Measurements from ENCODE around the gene PRAMEF15. TPM values are rescaled to one million over a fixed set of nuclear protein-coding genes. Genes with fewer than 3 reads are reported as not detected.
"Not testable (repeated sequence)": the region's sequence is repeated elsewhere in the genome, so short reads cannot be mapped to it uniquely, and the experiment has no call there.

PRAMEF15 gene
- total and polyA plus RNA-seq, 2 of the 13 experiments (the other 11 are each of a cell fraction or from before 2014, with no cell fraction given), result not detected

DNA sequence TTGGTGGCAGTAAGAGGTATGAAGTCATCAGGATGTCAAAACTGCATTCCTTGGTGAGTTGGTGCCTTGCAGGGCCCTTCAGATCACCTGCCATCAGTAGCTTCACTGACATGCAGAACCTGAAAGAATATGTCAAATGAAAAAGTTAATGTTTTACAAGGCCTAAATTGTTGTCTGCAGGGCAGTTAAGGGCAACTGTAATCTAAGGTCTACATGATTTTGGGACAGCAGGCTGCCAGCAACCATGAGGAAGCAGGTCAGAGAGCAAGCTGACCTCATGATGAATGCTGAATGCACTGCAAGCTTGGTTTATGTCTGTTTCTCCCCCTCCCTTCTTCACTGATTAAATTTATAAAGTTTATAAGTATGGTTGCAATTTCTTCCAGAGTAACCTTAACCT lies 13.2 kb upstream of the PRAMEF15 start:
- BruUV-seq (replicated peaks); H3K36me3 ChIP-seq (replicated peaks in 1 of 2; ENCODE audit: control insufficient read depth in 1 of 2, insufficient read depth in 2 of 2, low read length in 2 of 2); H3K4me2 ChIP-seq (ENCODE audit: low read depth, low read length); H3K9me3 ChIP-seq (ENCODE audit: low read length); H3K27ac ChIP-seq (ENCODE audit: extremely low read length, insufficient read depth, low read length); H4K20me1 ChIP-seq (ENCODE audit: insufficient read depth, low read length); intact Hi-C loops (cut with micrococcal nuclease; ENCODE audit: unreplicated experiment); H3K79me2 ChIP-seq (ENCODE audit: insufficient read depth, low read length); POLR2A ChIA-PET; H3K27me3 ChIP-seq (ENCODE audit: control insufficient read depth in 1 of 2, insufficient read depth in 2 of 2, low read length in 2 of 2); H3K4me3 ChIP-seq (replicated peaks in 1 of 3; ENCODE audit: insufficient read depth in 1 of 3, low read depth in 2 of 3, low read length in 3 of 3); ATAC-seq; H3K4me1 ChIP-seq (ENCODE audit: insufficient read depth, low read length); in situ Hi-C loops (cut with HindIII; ENCODE audit: extremely low pct_ligation_motif_present, low pct_unique_long_range_greater_than_20kb); CTCF ChIA-PET (ENCODE audit: low intra/inter-chr PET ratio, low total read pairs); H2AFZ ChIP-seq (ENCODE audit: low read length); DNase-seq (ENCODE audit: low spot score); FAIRE-seq; H3K9ac ChIP-seq (ENCODE audit: insufficient read depth, low read depth, low read length): not testable (repeated sequence)

GRCh38 chr1:13303239-13303638 lies 12.1 kb upstream of the PRAMEF15 start, which contains the start of gene PRAMEF33:
PRAMEF33 (plus strand) TSS chr1:13303539; CDS start chr1:13305955, 2,416 bp downstream.
- CTCF ChIA-PET (ENCODE audit: low intra/inter-chr PET ratio, low total read pairs); H3K9me3 ChIP-seq (ENCODE audit: low read length); FAIRE-seq; DNase-seq (ENCODE audit: low spot score); H3K27me3 ChIP-seq (ENCODE audit: control insufficient read depth in 1 of 2, insufficient read depth in 2 of 2, low read length in 2 of 2); H3K36me3 ChIP-seq (replicated peaks in 1 of 2; ENCODE audit: control insufficient read depth in 1 of 2, insufficient read depth in 2 of 2, low read length in 2 of 2); POLR2A ChIA-PET; H2AFZ ChIP-seq (ENCODE audit: low read length); H4K20me1 ChIP-seq (ENCODE audit: insufficient read depth, low read length); H3K27ac ChIP-seq (ENCODE audit: extremely low read length, insufficient read depth, low read length); H3K4me2 ChIP-seq (ENCODE audit: low read depth, low read length); H3K4me1 ChIP-seq (ENCODE audit: insufficient read depth, low read length); H3K4me3 ChIP-seq (replicated peaks in 1 of 3; ENCODE audit: insufficient read depth in 1 of 3, low read depth in 2 of 3, low read length in 3 of 3); ATAC-seq; BruUV-seq (replicated peaks); intact Hi-C loops (cut with micrococcal nuclease; ENCODE audit: unreplicated experiment); in situ Hi-C loops (cut with HindIII; ENCODE audit: extremely low pct_ligation_motif_present, low pct_unique_long_range_greater_than_20kb); H3K9ac ChIP-seq (ENCODE audit: insufficient read depth, low read depth, low read length); H3K79me2 ChIP-seq (ENCODE audit: insufficient read depth, low read length): not testable (repeated sequence)
- no CpG with 5 or more reads among the region's 1 CpG for WGBS (ENCODE audit: low lambda C conversion rate)

GRCh38 chr1:13342496-13342895 lies 27.1 kb downstream of the PRAMEF15 start:
- H3K27ac ChIP-seq (ENCODE audit: extremely low read length, insufficient read depth, low read length); CTCF ChIA-PET (ENCODE audit: low intra/inter-chr PET ratio, low total read pairs); H3K4me3 ChIP-seq (replicated peaks in 1 of 3; ENCODE audit: insufficient read depth in 1 of 3, low read depth in 2 of 3, low read length in 3 of 3); in situ Hi-C loops (cut with HindIII; ENCODE audit: extremely low pct_ligation_motif_present, low pct_unique_long_range_greater_than_20kb); H3K9me3 ChIP-seq (ENCODE audit: low read length); H3K9ac ChIP-seq (ENCODE audit: insufficient read depth, low read depth, low read length); BruUV-seq (replicated peaks); H3K36me3 ChIP-seq (replicated peaks in 1 of 2; ENCODE audit: control insufficient read depth in 1 of 2, insufficient read depth in 2 of 2, low read length in 2 of 2); ATAC-seq; DNase-seq (ENCODE audit: low spot score); H4K20me1 ChIP-seq (ENCODE audit: insufficient read depth, low read length); H2AFZ ChIP-seq (ENCODE audit: low read length); FAIRE-seq; H3K4me2 ChIP-seq (ENCODE audit: low read depth, low read length); H3K27me3 ChIP-seq (ENCODE audit: control insufficient read depth in 1 of 2, insufficient read depth in 2 of 2, low read length in 2 of 2); H3K4me1 ChIP-seq (ENCODE audit: insufficient read depth, low read length); POLR2A ChIA-PET; H3K79me2 ChIP-seq (ENCODE audit: insufficient read depth, low read length); intact Hi-C loops (cut with micrococcal nuclease; ENCODE audit: unreplicated experiment): not testable (repeated sequence)
- 3% methylated on average over 3 of the region's 8 CpGs for WGBS (ENCODE audit: low lambda C conversion rate)

DNA sequence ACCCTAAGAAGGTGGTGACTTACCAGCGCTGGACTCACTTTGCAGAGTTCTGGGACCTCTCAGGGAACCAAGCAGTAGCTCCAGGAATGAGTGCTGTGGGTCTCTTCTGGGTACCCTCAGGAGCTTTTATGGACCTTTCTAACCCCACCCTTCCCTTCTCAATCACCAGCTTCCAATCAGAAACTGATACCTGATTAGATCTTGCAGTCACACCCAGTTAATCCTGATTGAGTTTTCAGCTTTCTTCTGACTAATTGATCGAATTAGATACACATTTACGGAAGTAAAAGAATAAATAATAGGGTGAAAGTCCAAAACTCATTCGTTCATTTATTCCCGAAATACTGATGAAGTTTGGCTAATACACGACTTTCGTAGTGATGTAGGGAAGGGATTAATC lies 31.7 kb downstream of the PRAMEF15 start, which contains the start of gene PRAMEF14:
Gene PRAMEF14 (minus strand): TSS at position 101 of the 400 bp plus-strand sequence. CDS start 1,820 bp downstream, outside the sequence.
- H3K36me3 ChIP-seq (replicated peaks in 1 of 2; ENCODE audit: control insufficient read depth in 1 of 2, insufficient read depth in 2 of 2, low read length in 2 of 2); in situ Hi-C loops (cut with HindIII; ENCODE audit: extremely low pct_ligation_motif_present, low pct_unique_long_range_greater_than_20kb); H3K79me2 ChIP-seq (ENCODE audit: insufficient read depth, low read length); H3K9ac ChIP-seq (ENCODE audit: insufficient read depth, low read depth, low read length); ATAC-seq; H3K4me1 ChIP-seq (ENCODE audit: insufficient read depth, low read length); H3K4me3 ChIP-seq (replicated peaks in 1 of 3; ENCODE audit: insufficient read depth in 1 of 3, low read depth in 2 of 3, low read length in 3 of 3); H3K27me3 ChIP-seq (ENCODE audit: control insufficient read depth in 1 of 2, insufficient read depth in 2 of 2, low read length in 2 of 2); CTCF ChIA-PET (ENCODE audit: low intra/inter-chr PET ratio, low total read pairs); H3K9me3 ChIP-seq (ENCODE audit: low read length); H3K27ac ChIP-seq (ENCODE audit: extremely low read length, insufficient read depth, low read length); BruUV-seq (replicated peaks); POLR2A ChIA-PET; DNase-seq (ENCODE audit: low spot score); H2AFZ ChIP-seq (ENCODE audit: low read length); intact Hi-C loops (cut with micrococcal nuclease; ENCODE audit: unreplicated experiment); FAIRE-seq; H3K4me2 ChIP-seq (ENCODE audit: low read depth, low read length); H4K20me1 ChIP-seq (ENCODE audit: insufficient read depth, low read length): not testable (repeated sequence)
- 2% methylated on average over 7 of the region's 7 CpGs for WGBS (ENCODE audit: low lambda C conversion rate)

All from HepG2 (cell line).